OCI-LY3 (cell line): ENCODE results near the gene SCN4A.

ENCODE experiments used
- H2AFZ ChIP-seq: fragments of 200-600, 300-600 bp; shearing (Covaris generic); 2 replicates; pipeline ENCODE4 v1.6.0; 2014; ENCODE audit warnings: antibody characterized with exemption, low read depth, low read length
- H3K27ac ChIP-seq: fragments of 200-600, 300-600 bp; sonication (generic); 2 replicates; pipeline ENCODE4 v1.5.1; 2014; ENCODE audit warnings: mild to moderate bottlenecking, low read length, moderate library complexity, mixed read lengths
- H3K27me3 ChIP-seq: fragments of 200-600, 300-600 bp; sonication (generic); 2 replicates; pipeline ENCODE4 v1.6.1; 2014; ENCODE audit warnings: low read depth, low read length, mixed read lengths
- H3K36me3 ChIP-seq: fragments of 200-600, 300-600 bp; sonication (generic); replicated peaks from 2 replicates; pipeline ENCODE3; 2014; ENCODE audit warnings: low read depth, low read length, mixed read lengths
- H3K4me1 ChIP-seq: fragments of 300-600, 200-600 bp; sonication (generic); 2 replicates; pipeline ENCODE4 v1.6.1; 2014; ENCODE audit warnings: low read length, mixed read lengths
- H3K4me2 ChIP-seq: fragments of 200-600, 300-600 bp; sonication (generic); 2 replicates; pipeline ENCODE4 v1.6.1; 2014; ENCODE audit warnings: low read length, mixed read lengths
- H3K4me3 ChIP-seq: fragments of 300-600, 200-600 bp; sonication (generic); 2 replicates; pipeline ENCODE4 v1.5.1; 2014; ENCODE audit warnings: antibody characterized with exemption, mild to moderate bottlenecking, low read length, moderate library complexity
- H3K79me2 ChIP-seq: fragments of 300-600, 200-600 bp; shearing (Covaris generic); 2 replicates; pipeline ENCODE4 v1.6.1; 2014; ENCODE audit warnings: mild to moderate bottlenecking, low read length, mixed read lengths
- H3K9ac ChIP-seq: fragments of 300-600, 200-600 bp; shearing (Covaris generic); 2 replicates; pipeline ENCODE4 v1.6.0; 2014; ENCODE audit warnings: mild to moderate bottlenecking, low read length, moderate library complexity
- H3K9me3 ChIP-seq: fragments of 200-600, 300-600 bp; shearing (Covaris generic); 2 replicates; pipeline ENCODE4 v1.6.1; 2014; ENCODE audit warnings: low read length, mixed read lengths; ENCODE audit not compliant: insufficient read depth
- H4K20me1 ChIP-seq: fragments of 200-600, 300-600 bp; sonication (generic); 2 replicates; pipeline ENCODE4 v1.6.1; 2016; ENCODE audit warnings: low read length, mixed read lengths; ENCODE audit not compliant: insufficient read depth
- EZH2phosphoT487 ChIP-seq: fragments of 200-600 bp; shearing (Covaris generic); IDR thresholded peaks from 2 replicates; pipeline ENCODE4 v1.6.1; 2018; ENCODE audit warnings: antibody characterized with exemption, mixed run types, low read depth
- TF ChIP-seq, protein P1 (sequence below): fragments of 200-600, 300-600 bp; sonication (generic); IDR thresholded peaks from 2 replicates; pipeline ENCODE4 v1.5.1; 2014; ENCODE audit warnings: antibody characterized with exemption, low read length, low read depth

The SCN4A gene

DNA sequence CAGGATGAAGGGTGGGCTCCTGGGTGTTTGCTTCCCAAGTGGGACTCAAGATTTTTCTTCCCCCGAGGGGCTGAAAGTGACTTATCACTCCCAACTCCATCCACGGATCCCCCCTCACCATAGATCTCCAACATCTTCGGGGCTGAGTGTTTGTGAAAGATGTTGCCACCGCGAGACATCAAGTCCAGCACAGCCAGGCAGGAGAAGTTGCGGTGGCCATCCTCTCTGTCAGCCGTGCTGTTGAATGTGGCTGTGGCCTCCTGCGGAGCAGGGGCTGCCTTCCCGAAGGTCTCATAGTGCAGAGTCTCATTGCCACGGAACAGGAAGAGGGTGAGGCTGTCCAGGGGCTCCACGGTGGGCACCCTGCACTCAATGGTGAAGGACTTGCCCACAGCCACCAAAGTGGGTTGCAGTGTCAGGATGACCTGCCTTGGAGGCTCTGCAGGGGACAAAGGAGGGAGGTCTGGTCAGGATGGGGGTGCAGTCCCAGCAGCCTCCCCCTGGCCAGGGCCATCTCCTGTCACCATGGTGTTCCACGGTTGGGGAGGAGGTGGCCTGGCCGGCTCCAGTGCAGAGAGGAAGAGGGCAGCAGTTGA, 30.9 kb upstream of the SCN4A start:
- Histone ChIP-seq H3K4me1 (0 out of 2 replicates have a peak, but pooled peaks cover 3% of the 10 kb centered on the region), H3K27me3 (no peaks in the 10 kb centered on the region), H3K36me3 (peaks cover 8% of the 10 kb centered on the region), H3K79me2 (no peaks in the 10 kb centered on the region), H3K27ac (no peak overlapping the region), H3K9me3 (no peaks in the 10 kb centered on the region), H3K4me3 (no peak overlapping the region), H3K9ac (no peak overlapping the region), H4K20me1 (no peaks in the 10 kb centered on the region), H2AFZ (no peak overlapping the region), H3K4me2 (no peak overlapping the region)
- TF ChIP-seq, protein P1, sequence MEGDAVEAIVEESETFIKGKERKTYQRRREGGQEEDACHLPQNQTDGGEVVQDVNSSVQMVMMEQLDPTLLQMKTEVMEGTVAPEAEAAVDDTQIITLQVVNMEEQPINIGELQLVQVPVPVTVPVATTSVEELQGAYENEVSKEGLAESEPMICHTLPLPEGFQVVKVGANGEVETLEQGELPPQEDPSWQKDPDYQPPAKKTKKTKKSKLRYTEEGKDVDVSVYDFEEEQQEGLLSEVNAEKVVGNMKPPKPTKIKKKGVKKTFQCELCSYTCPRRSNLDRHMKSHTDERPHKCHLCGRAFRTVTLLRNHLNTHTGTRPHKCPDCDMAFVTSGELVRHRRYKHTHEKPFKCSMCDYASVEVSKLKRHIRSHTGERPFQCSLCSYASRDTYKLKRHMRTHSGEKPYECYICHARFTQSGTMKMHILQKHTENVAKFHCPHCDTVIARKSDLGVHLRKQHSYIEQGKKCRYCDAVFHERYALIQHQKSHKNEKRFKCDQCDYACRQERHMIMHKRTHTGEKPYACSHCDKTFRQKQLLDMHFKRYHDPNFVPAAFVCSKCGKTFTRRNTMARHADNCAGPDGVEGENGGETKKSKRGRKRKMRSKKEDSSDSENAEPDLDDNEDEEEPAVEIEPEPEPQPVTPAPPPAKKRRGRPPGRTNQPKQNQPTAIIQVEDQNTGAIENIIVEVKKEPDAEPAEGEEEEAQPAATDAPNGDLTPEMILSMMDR: no peak
- no peak for TF ChIP-seq EZH2phosphoT487

DNA sequence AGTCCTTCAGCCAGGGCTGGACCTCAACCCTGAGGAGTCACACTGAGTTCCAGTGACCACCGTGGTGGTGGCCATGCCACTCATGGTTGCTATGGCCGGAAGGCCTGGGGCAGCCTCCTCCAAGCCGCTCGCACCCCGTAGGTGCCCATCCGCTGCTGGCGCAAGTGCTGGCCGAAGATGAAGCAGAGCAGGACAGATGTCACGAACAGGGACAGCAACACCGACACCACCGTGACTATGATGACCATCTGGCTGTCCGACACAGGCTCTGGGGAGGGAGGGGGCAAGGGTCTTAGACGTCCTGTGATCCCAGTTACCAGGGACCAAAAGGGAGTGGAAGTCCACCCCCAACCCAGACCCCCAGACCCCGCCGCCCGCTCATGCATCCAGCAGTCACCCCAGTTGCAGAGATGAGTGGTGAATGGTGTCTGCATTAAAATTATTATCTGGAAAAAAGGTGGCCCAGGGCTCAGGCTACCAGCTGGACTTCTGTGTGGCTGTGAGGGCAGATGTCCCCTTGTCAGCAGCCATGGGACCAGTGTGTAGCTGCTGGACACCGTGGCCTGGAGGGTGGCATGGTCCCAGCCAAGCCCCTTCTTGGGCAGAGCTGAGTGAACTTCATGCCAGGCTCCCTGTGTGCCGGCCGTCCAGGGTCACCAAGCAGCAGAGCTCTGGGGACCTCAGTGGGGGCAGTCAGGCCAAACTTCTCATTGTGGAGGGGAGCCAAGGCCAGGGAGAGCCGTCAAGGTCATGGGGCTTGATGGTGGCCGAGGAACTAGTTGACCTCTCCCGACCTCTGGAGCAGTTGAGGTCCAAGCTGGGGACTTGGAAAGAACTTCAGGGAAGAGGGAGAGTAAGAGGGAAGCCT, 30.2 kb upstream of the SCN4A start:
- Histone ChIP-seq H3K79me2 (no peaks in the 10 kb centered on the region), H2AFZ (no peak overlapping the region), H3K9me3 (no peaks in the 10 kb centered on the region), H3K36me3 (peaks cover 8% of the 10 kb centered on the region), H3K9ac (no peak overlapping the region), H3K4me3 (no peak overlapping the region), H4K20me1 (no peaks in the 10 kb centered on the region), H3K27ac (no peak overlapping the region), H3K27me3 (peaks cover 1% of the 10 kb centered on the region; the same call in 1 of the 2 replicates), H3K4me2 (no peak overlapping the region), H3K4me1 (peaks cover 4% of the 10 kb centered on the region)
- TF ChIP-seq, protein P1: no peak
- no peak for TF ChIP-seq EZH2phosphoT487

DNA sequence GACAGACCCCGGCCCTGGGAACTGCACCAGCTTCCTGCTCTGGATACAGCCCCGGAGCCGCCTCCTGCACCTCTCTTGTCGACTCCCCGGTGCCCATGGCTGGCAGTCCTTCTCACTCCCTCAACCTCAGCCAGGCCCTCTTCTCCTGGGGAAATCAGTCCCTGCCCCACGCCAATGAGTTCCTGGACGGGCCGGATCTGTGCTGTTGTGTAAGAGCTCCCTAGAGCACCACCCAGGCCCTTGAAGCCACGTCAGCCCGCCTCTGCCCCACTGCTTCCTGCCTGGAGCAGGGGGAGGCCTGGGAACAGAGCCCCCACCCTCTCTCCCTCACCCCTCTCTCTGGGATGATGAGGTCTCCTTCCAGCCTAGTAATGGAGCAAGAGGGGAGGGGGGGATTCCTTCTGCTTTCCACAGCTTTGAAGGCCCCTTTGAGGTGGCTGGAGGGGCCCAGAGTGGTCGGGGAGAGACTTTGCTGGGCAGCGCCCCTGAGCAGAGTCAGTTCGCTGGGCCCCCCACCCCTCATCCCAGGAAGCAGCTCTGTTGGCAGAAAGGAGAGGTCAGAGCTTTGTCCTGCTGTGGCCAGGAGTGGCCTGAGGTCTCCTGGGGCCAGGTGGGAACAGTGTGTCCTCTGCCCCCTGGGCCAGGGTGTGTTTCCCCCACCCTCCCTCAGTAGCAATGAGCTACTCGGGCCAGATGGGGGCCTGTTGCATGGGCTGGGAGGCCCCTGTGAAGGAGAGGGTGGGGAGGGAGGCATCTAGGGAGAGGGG, 29.2 kb upstream of the SCN4A start:
- H3K36me3 ChIP-seq: peaks cover 8% of the 10 kb centered on the region
- H3K4me3 ChIP-seq: no peak overlapping the region
- H3K4me2 ChIP-seq: no peak overlapping the region
- peaks cover 9% of the 10 kb centered on the region for H3K4me1 ChIP-seq
- H4K20me1 ChIP-seq: no peaks in the 10 kb centered on the region
- H3K79me2 ChIP-seq: no peaks in the 10 kb centered on the region
- peaks cover 10% of the 10 kb centered on the region for H3K27me3 ChIP-seq
- no peak overlapping the region for H3K27ac ChIP-seq
- H3K9me3 ChIP-seq: no peaks in the 10 kb centered on the region
- TF ChIP-seq EZH2phosphoT487: no peak
- TF ChIP-seq, protein P1: no peak
- H3K9ac ChIP-seq: no peak overlapping the region
- no peak overlapping the region for H2AFZ ChIP-seq
